Small intestine (tissue), 16 donors: ENCODE results near the gene CDY1B. TPM values are rescaled to one million over a fixed set of nuclear protein-coding genes. Genes with fewer than 3 reads are reported as not detected.
"Not testable (repeated sequence)": the region's sequence is repeated elsewhere in the genome, so short reads cannot be mapped to it uniquely, and the experiment has no call there.

Experiments
- DNase-seq, 2 donors: peaks; one replicate each; pipeline versions ENCODE4 v3.0.0 to v3.0.0-alpha.2; 2013
- FAIRE-seq: peaks from 2 replicates; lab custom pipeline; 2012; peaks lifted over from hg19 to GRCh38; lab: Jason Lieb, UNC
- H3K27ac ChIP-seq, 3 donors: one replicate each; pipeline ENCODE4 v1.5.1; 2013; ENCODE audit warnings: low read length in 2 of 3, mild to moderate bottlenecking in 2 of 3, control low read depth in 1 of 3, inconsistent platforms in 1 of 3, low read depth in 1 of 3, moderate library complexity in 1 of 3
- H3K27me3 ChIP-seq, 3 donors: one replicate each; pipeline ENCODE4 v1.6.1; 2013; ENCODE audit warnings: low read length in 3 of 3, inconsistent platforms in 1 of 3; ENCODE audit not compliant: control insufficient read depth in 3 of 3, insufficient read depth in 3 of 3
- H3K36me3 ChIP-seq, 3 donors: one replicate each; pipeline ENCODE4 v1.6.1; 2013; ENCODE audit warnings: low read length in 3 of 3, inconsistent platforms in 1 of 3, low read depth in 1 of 3, mild to moderate bottlenecking in 1 of 3, moderate library complexity in 1 of 3; ENCODE audit not compliant: control insufficient read depth in 3 of 3, insufficient read depth in 2 of 3
- H3K4me1 ChIP-seq, 3 donors: one replicate each; pipeline ENCODE4 v1.6.1; 2013; ENCODE audit warnings: low read length in 2 of 3, inconsistent platforms in 1 of 3, low read depth in 1 of 3, mild to moderate bottlenecking in 1 of 3, moderate library complexity in 1 of 3; ENCODE audit not compliant: control insufficient read depth in 3 of 3, insufficient read depth in 2 of 3
- H3K4me3 ChIP-seq, 3 donors: one replicate each; pipeline ENCODE4 v1.5.1; 2013; ENCODE audit warnings: low read length in 3 of 3, control low read depth in 1 of 3, inconsistent platforms in 1 of 3, low read depth in 1 of 3, mild to moderate bottlenecking in 1 of 3, moderate library complexity in 1 of 3
- H3K9me3 ChIP-seq, 2 donors: one replicate each; pipeline ENCODE4 v1.6.1; 2013; ENCODE audit warnings: low read depth in 1 of 2, low read length in 1 of 2; ENCODE audit not compliant: control insufficient read depth in 2 of 2, insufficient read depth in 1 of 2
- WGBS, 3 donors: extraction: QIAGEN DNeasy Blood & Tissue Kit; methylation state at CpG; one replicate each; pipeline ENCODE4 v1.1.7; 2013; 5-methylcytosine and 5-hydroxymethylcytosine counted together
- long read RNA-seq, 10 donors: transcript quantifications; one replicate each; lab custom pipeline, GENCODE V29; 2026
- polyA plus RNA-seq, 4 donors: library from polyadenylated mRNA; stranded (reverse) in 3 of 4; unstranded in 1 of 4; fragments of 200-250 nt in 3 of 4; fragments of 120-200 nt in 1 of 4; gene quantifications; one replicate each; pipeline versions ENCODE4 v1.2.1 to v1.2.3, GENCODE V29; 2013
- donor health status: healthy with polysubstance abuse.
- donor health status: control.
- donor health status: control.
- donor health status: Bipolar disorder and iron deficiency.
- donor health status: healthy.

The CDY1B gene, protein sequence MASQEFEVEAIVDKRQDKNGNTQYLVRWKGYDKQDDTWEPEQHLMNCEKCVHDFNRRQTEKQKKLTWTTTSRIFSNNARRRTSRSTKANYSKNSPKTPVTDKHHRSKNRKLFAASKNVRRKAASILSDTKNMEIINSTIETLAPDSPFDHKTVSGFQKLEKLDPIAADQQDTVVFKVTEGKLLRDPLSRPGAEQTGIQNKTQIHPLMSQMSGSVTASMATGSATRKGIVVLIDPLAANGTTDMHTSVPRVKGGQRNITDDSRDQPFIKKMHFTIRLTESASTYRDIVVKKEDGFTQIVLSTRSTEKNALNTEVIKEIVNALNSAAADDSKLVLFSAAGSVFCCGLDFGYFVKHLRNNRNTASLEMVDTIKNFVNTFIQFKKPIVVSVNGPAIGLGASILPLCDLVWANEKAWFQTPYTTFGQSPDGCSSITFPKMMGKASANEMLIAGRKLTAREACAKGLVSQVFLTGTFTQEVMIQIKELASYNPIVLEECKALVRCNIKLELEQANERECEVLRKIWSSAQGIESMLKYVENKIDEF
- polyA plus RNA-seq, result not detected
- long read RNA-seq, donor 1, result 0 reads
- long read RNA-seq, donor 2, result 0 reads
- long read RNA-seq, donor 3, result 0 reads
- long read RNA-seq, donor 4, result 0 reads
- long read RNA-seq, donor 5, result 0 reads
- long read RNA-seq, donor 6, result 0 reads
- long read RNA-seq, donor 7, result 0 reads
- long read RNA-seq, donor 8, result 0 reads
- long read RNA-seq, donor 9, result 0 reads
- long read RNA-seq, donor 10, result 0 reads

DNA sequence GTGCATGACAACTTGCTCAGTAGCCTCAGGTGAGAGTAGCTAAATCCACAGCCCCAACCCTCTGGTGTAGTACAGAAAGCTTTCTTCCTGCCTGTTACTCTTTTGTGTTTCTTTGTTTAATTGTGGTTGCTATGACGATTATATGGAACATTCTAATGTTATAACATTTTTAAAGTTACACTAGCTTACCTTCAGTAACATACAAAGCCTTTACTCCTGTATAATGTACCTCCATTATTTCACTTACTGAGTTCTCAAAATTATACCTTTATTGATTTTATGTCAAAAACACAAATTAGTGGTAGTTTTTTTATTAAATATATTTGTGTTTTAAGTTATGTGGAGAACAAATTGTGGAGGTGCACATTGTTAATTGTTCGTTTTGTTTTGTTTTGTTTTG is at the start of gene CDY1B:
CDY1B (minus strand) TSS at position 101 of the 400 bp plus-strand sequence. CDS start 331 bp downstream, outside the sequence.
- peak; percentile 95 for FAIRE-seq
- not testable (repeated sequence) for H3K27me3 ChIP-seq, DNase-seq, H3K9me3 ChIP-seq, H3K36me3 ChIP-seq, H3K4me3 ChIP-seq, H3K4me1 ChIP-seq, H3K27ac ChIP-seq
- WGBS, 3 donors, result no CpG with 5 or more reads among the region's 2 CpGs

DNA sequence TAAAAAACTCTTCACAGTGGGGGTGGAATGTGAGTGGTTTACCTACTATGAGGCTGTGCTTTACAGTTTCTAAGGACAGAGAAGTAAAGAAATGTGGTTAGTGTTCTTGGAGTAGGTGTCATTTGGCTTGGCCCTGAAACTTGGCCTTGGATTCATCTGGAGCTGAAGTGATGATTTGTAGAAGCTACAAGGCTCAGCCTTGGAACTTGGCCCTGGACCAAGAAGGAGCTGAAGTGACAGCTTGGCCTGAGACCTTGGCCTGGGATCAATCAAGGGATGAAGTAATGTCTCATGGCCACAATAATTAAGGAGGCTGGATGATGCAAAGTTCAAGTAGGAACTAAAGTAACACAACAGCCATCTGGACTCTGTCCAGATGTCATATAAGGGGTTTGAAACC is 1.7 kb upstream of the CDY1B start:
- not testable (repeated sequence) for H3K36me3 ChIP-seq, H3K4me3 ChIP-seq, H3K4me1 ChIP-seq, H3K27me3 ChIP-seq, H3K9me3 ChIP-seq, H3K27ac ChIP-seq, DNase-seq
- peak; percentile 67 for FAIRE-seq

DNA sequence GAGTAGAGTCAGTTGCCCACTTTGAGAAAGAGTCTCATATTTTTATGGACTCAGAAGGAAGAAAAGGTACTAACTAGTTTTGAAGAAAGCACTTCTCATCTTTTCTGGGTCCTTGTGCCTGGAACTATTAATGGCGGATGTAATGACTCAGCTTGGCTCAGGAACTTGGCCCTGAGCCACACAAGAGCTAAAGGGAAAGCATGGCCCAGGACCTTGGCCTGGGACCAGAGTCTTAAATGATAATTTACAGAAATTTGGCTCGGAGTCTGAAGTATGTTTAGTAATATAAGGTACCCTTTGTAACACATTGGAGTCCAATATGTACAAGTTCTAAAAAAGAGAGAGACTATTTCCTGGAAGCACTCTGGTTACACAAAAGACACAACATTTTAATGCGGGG is 4.6 kb downstream of the CDY1B start:
- peak; percentile 98 for FAIRE-seq
- not testable (repeated sequence) for DNase-seq, H3K9me3 ChIP-seq, H3K4me1 ChIP-seq, H3K27me3 ChIP-seq, H3K36me3 ChIP-seq, H3K4me3 ChIP-seq, H3K27ac ChIP-seq
- no CpG with 5 or more reads among the region's 3 CpGs for WGBS, 3 donors

DNA sequence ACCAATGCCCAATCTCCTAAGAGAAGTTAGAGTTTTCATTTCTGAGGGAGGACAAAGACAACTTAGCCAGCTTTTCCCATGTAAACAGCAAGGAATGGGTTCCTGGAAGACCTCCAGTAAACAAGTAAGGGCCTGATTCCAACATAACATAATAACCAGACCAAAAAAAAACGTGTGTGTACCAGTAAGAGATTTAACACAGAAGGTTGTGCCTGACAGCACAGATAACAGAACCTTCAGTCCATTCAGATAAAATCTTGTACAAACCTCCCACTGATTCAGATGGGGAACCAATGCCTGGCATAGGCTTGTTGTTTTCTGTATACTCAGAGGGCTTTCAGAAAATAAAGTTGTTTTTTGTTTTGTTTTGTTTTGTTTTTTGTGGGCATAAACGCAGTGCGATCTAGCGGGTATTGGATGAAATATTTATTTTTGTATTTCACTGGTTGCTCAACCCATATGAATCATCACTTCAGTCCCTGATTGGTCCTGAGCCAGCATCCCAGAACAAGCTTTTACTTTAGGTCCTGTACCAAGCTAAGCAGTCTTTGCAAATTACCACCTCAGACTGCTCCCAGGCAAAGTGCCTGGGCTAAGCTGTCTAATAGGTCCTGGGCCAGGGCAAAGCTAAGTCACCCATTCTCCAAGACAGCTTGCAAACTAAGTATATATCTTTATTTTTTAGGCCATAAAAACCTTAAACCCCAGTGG is 8.7 kb downstream of the CDY1B start:
- not testable (repeated sequence) for FAIRE-seq, H3K9me3 ChIP-seq, H3K36me3 ChIP-seq, H3K27me3 ChIP-seq, H3K4me1 ChIP-seq, H3K4me3 ChIP-seq, DNase-seq, H3K27ac ChIP-seq
- WGBS, 3 donors, result no CpG with 5 or more reads among the region's 4 CpGs

DNA sequence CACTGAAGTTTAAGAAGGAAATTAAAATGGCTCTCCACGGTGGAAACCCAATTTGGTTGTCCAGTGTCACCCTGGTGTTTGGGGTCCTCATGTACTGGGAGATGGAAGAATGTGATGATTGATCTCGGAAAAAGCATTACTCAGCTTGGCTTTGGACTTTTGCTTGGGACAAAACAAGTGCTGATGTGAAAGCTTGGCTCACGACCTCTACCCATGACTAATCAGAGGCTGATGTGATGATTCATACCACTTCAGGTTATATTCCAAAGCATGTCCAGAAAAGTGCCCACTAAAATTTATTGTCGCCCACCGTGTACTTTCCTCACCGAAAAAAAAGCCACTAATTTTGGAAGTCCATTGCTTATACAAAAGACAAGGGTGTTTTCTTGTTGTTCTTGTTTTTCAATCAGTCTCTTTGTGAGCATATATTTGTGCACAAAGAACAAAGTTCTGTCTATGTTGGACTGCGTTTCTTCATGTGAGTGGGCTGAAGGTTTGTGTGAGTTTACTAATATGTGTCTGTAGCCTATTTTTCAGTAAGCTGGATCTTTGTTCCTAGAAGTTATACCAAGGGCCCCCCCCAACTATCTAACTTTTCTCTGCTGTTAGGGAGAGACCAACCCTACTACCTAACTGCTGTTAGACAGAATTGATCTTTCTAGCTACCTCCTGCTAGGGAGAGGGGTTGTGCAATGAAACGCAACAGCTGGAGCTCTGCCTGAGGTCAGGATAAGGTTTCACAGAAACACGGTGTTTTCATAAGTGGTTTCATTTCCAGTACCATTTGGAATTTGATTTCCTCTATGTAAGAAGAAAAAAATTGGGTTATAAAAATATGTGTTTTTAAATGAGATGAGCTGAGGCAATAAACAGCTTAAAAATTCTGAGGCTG is 21.4 kb downstream of the CDY1B start:
- H3K4me3 ChIP-seq, H3K36me3 ChIP-seq, H3K27me3 ChIP-seq, H3K27ac ChIP-seq, H3K4me1 ChIP-seq, DNase-seq, FAIRE-seq, H3K9me3 ChIP-seq: not testable (repeated sequence)
- no CpG with 5 or more reads among the region's 9 CpGs for WGBS, 3 donors
